ENCODE results near the gene CCL11.

CCL11 gene

GRCh38 chr17:34252095-34252443, 33.5 kb upstream of the CCL11 start:
- peak overlapping the region; percentile 84 to 91 for H3K27ac ChIP-seq
- no peak for DNase-seq (ENCODE audit: low spot score)
- TF ChIP-seq CTCF (IDR thresholded peaks at IDR 0.05) = no peak
- H3K4me3 ChIP-seq = peak overlapping the region; percentile 27

GRCh38 chr17:34252444-34253138, 33.0 kb upstream of the CCL11 start:
- Histone ChIP-seq H3K4me3 (peak overlapping the region; percentile 27), H3K27ac (peak overlapping the region; percentile 84 to 91)
- peak; percentile 97 for DNase-seq (ENCODE audit: low spot score)
- TF ChIP-seq CTCF (IDR thresholded peaks at IDR 0.05) = no peak

GRCh38 chr17:34253139-34253525, 32.4 kb upstream of the CCL11 start:
- DNase-seq (ENCODE audit: low spot score) = no peak
- Histone ChIP-seq H3K27ac (peak overlapping the region; percentile 84 to 91), H3K4me3 (peak overlapping the region; percentile 27)
- no peak for TF ChIP-seq CTCF (IDR thresholded peaks at IDR 0.05)

GRCh38 chr17:34254146-34254545, 31.4 kb upstream of the CCL11 start:
- DNase-seq (ENCODE audit: low spot score) = no peak
- TF ChIP-seq CTCF (IDR thresholded peaks at IDR 0.05) = no peak
- Histone ChIP-seq H3K4me3 (peak overlapping the region; percentile 69), H3K27ac (peak overlapping the region; percentile 84 to 91)

GRCh38 chr17:34254651-34255380, 30.7 kb upstream of the CCL11 start, which contains the start of gene CCL2:
Gene CCL2, plus strand, starts transcription at chr17:34255285. Its CDS starts 65 bp downstream, at chr17:34255350.
- H3K4me3 ChIP-seq = peak within 1 kb of the TSS; percentile 69
- TF ChIP-seq CTCF (IDR thresholded peaks at IDR 0.05) = no peak
- no peak for DNase-seq (ENCODE audit: low spot score)

GRCh38 chr17:34255381-34255732, 30.2 kb upstream of the CCL11 start:
- TF ChIP-seq CTCF (IDR thresholded peaks at IDR 0.05) = no peak
- DNase-seq (ENCODE audit: low spot score) = no peak
- Histone ChIP-seq H3K4me3 (peak overlapping the region; percentile 69), H3K27ac (peak overlapping the region; percentile 84 to 91)

More at GRCh38 chr17:34254651-34255380, 30.7 kb upstream of the CCL11 start, which contains the start of gene CCL2:
- H3K27ac ChIP-seq = peak within 1 kb of the TSS; percentile 84 to 91

GRCh38 chr17:34255841-34256240, 29.7 kb upstream of the CCL11 start:
- peak overlapping the region; percentile 84 to 91 for H3K27ac ChIP-seq
- TF ChIP-seq CTCF (IDR thresholded peaks at IDR 0.05) = no peak
- no peak for DNase-seq (ENCODE audit: low spot score)
- H3K4me3 ChIP-seq = peak overlapping the region; percentile 69

Measured in coronary artery (tissue), 2 donors.